ENCODE data around the gene MED25.

The MED25 gene

GRCh38 chr19:49871349-49871985 lies 53.4 kb downstream of the MED25 start:
- in situ Hi-C loops (cut with HindIII; ENCODE audit: low pct_unique_long_range_greater_than_20kb, low sequenced_read_pairs): no loop called here
- no peak for DNase-seq (ENCODE audit: low read depth in 1 of 2, low spot score in 1 of 2)
- no peak for TF ChIP-seq JUND (IDR thresholded peaks at IDR 0.05; ENCODE audit: low read depth)

DNA sequence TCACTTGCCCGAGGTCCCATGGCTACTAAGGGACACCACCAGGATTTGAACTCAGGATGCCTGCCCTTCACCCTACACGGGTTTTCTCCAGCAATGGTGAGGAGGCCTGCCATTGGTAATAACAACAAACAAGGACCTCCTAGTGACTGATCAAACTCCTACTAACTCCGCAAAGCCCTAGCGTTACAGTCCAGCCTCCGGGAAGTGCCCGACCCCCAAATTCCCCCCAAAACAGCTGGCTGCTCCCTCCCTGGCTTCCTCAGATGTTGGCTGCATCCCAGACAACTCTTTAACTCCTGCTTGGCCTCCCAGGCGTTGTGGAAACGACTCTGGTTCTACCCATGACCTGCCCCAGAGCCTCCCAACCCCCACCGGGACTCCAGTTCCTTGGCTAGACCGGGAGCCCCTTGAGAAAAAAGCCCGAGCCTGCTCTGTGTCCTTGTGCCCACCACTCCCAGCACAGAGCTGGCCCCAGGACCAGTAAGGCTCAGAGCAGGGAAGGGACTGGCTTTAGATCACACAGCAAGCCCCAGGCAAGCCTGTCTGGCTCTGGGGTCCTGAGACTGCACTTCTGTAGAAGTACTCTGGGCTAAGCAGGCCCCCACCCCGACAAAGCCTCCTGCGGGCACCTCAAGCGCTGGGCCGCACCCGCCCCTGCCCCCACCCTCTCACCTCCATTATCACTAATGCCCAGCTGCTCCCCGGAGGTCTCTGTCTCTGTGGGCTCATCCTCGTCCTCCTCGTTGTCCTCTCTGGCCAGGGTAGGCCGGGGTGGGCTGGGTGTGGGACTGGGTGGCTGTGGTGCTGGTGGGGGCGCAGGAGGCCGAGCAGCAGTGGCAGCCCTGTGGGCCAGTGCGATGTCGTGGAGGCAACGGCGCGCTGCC lies 54.4 kb downstream of the MED25 start:
- no peak for DNase-seq (ENCODE audit: low read depth in 1 of 2, low spot score in 1 of 2)
- TF ChIP-seq JUND (IDR thresholded peaks at IDR 0.05; ENCODE audit: low read depth): no peak
- in situ Hi-C loops (cut with HindIII; ENCODE audit: low pct_unique_long_range_greater_than_20kb, low sequenced_read_pairs): no loop called here

GRCh38 chr19:49873129-49873521 lies 55.0 kb downstream of the MED25 start:
- in situ Hi-C loops (cut with HindIII; ENCODE audit: low pct_unique_long_range_greater_than_20kb, low sequenced_read_pairs): no loop called here
- no peak for TF ChIP-seq JUND (IDR thresholded peaks at IDR 0.05; ENCODE audit: low read depth)
- DNase-seq (ENCODE audit: low read depth in 1 of 2, low spot score in 1 of 2): no peak

GRCh38 chr19:49873834-49874233 lies 55.7 kb downstream of the MED25 start:
- in situ Hi-C loops (cut with HindIII; ENCODE audit: low pct_unique_long_range_greater_than_20kb, low sequenced_read_pairs): no loop called here
- DNase-seq (ENCODE audit: low read depth in 1 of 2, low spot score in 1 of 2): no peak
- TF ChIP-seq JUND (IDR thresholded peaks at IDR 0.05; ENCODE audit: low read depth): no peak

GRCh38 chr19:49874503-49875157 lies 56.5 kb downstream of the MED25 start:
- no peak for TF ChIP-seq JUND (IDR thresholded peaks at IDR 0.05; ENCODE audit: low read depth)
- no peak for DNase-seq (ENCODE audit: low read depth in 1 of 2, low spot score in 1 of 2)
- in situ Hi-C loops (cut with HindIII; ENCODE audit: low pct_unique_long_range_greater_than_20kb, low sequenced_read_pairs): no loop called here

- DNase-seq (ENCODE audit: low read depth in 1 of 2, low spot score in 1 of 2): no peak
- no peak for TF ChIP-seq JUND (IDR thresholded peaks at IDR 0.05; ENCODE audit: low read depth)
- in situ Hi-C loops (cut with HindIII; ENCODE audit: low pct_unique_long_range_greater_than_20kb, low sequenced_read_pairs): no loop called here
These were observed 57.1 kb downstream of the MED25 start for GRCh38 chr19:49875177-49875576.

DNA sequence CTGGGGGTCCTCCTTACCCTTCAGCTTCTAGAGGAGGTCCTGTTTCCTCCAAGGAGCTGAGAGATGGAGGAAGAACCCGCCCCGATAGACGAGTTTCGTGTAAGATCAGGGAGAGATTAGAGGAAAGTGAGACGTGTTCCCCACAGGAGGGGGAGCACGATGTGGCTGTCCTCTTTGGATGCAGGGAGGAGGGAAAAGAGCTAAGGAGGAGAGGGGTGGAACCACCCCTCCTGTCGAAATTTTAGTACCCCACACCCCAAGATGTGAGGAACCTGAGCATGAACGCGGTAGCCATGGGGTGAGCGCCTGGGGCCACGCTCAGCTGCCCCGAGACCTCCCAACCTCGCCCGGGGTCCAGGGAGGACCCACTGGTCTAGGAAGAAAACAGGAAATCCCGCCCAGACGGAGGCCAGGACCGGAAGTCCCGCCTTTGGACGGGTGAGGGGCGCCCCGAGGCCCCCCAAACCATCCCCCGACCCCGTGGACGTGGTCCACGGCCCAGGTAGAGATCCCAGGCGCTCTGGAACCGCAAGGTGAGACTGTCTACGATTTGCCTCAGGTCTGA lies 57.9 kb downstream of the MED25 start:
- no peak for TF ChIP-seq JUND (IDR thresholded peaks at IDR 0.05; ENCODE audit: low read depth)
- no peak for DNase-seq (ENCODE audit: low read depth in 1 of 2, low spot score in 1 of 2)
- in situ Hi-C loops (cut with HindIII; ENCODE audit: low pct_unique_long_range_greater_than_20kb, low sequenced_read_pairs): no loop called here

DNA sequence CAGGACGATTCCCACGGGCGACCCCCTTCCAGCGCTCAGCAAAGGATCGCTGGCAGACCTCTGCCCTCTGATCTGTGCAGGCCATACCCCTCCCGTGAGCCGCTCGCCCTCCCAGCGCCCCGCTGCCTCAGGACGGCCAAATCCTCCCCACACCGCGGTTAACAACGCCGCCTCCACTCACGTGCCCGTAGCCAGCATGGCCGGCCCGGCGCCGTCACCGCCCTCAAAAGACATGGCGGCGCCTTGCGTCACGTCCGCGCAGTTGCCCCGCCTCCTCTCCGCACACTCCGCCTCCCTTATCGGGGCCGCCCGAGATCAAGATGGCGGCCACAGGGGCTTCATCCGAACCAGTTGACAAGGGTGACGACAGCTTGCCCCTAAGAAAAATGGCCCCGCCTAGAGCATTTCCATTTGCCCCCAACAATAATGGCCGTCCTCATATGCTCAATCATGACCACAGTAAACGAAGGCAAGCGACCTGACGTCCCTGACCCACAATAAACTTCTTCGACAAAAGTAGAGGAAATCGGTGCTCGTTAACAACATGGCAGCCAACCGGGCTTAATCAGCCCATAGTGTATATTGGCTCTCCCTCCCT lies 58.4 kb downstream of the MED25 start:
- in situ Hi-C loops (cut with HindIII; ENCODE audit: low pct_unique_long_range_greater_than_20kb, low sequenced_read_pairs): no loop called here
- TF ChIP-seq JUND (IDR thresholded peaks at IDR 0.05; ENCODE audit: low read depth): no peak
- peak in 1 of 2 experiments; percentile 98 for DNase-seq (ENCODE audit: low read depth in 1 of 2, low spot score in 1 of 2)

- peak; percentile 94 to 99 for DNase-seq (ENCODE audit: low read depth in 1 of 2, low spot score in 1 of 2)
- no peak for TF ChIP-seq JUND (IDR thresholded peaks at IDR 0.05; ENCODE audit: low read depth)
- in situ Hi-C loops (cut with HindIII; ENCODE audit: low pct_unique_long_range_greater_than_20kb, low sequenced_read_pairs): no loop called here
These were observed 59.2 kb downstream of the MED25 start, which contains the start of the genes AKT1S1 and TBC1D17 for GRCh38 chr19:49877020-49877878. Gene AKT1S1, minus strand, starts transcription at chr19:49877355. Its CDS starts 4,060 bp downstream, at chr19:49873295. Gene TBC1D17, plus strand, starts transcription at chr19:49877702. Its CDS starts 22 bp downstream, at chr19:49877724.

GRCh38 chr19:49877879-49878743 lies 60.0 kb downstream of the MED25 start:
- peak; percentile 89 to 97 for DNase-seq (ENCODE audit: low read depth in 1 of 2, low spot score in 1 of 2)
- in situ Hi-C loops (cut with HindIII; ENCODE audit: low pct_unique_long_range_greater_than_20kb, low sequenced_read_pairs): no loop called here
- no peak for TF ChIP-seq JUND (IDR thresholded peaks at IDR 0.05; ENCODE audit: low read depth)

DNA sequence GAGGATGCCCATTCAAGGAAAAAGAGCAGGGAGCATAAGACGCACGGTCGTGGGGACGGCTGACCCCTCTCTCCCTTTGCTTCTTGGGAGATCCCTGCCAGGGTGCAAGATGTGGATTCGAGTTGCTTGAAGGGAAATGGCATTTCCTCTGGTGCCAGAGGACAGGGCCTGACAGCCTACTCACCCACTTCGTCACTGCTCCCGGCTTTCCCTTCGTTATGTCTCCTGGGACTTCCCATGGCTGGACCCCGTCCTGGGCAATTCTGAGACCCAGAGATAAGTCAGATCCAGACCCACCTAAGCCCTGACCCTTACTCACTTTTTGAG lies 60.6 kb downstream of the MED25 start:
- DNase-seq (ENCODE audit: low read depth in 1 of 2, low spot score in 1 of 2): no peak
- no peak for TF ChIP-seq JUND (IDR thresholded peaks at IDR 0.05; ENCODE audit: low read depth)
- in situ Hi-C loops (cut with HindIII; ENCODE audit: low pct_unique_long_range_greater_than_20kb, low sequenced_read_pairs): no loop called here

Measured in T47D (cell line).